ENCODE measurements around the gene RASA1.

Gene RASA1

DNA sequence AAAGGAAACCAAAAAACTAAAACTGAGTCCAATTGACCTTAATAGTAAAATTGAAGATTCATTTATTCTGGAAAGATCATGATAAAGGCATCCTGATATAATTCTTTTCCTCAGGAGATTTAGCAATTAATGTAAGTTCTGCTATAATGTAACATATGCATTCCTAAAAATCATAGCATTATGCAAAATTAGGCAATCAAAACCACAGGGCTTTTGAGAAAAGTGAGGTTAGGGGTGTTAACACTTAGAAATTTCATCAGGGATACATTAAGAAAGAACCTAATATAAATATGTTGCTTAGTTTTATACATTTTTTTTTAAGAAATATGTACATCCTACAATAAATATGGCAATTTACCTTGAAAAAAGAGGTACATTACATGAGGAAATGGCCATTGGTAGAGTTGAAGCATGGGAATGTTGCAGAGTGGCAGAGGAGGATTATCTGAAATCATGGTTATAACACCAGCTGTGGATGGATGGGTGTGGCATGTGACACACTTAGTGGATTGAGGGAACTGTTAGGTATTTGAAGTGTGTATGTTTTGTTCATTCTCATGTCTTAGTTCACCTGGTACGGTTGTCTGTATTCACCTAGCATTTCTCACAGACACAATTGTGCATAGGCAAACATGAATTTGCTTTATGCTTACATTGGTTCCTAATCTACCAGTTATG is 94.0 kb downstream of the RASA1 start:
- Histone ChIP-seq H3K9me3 (ENCODE audit: control insufficient read depth, low read length) (no peaks in the 10 kb centered on the region), H3K36me3 (ENCODE audit: control insufficient read depth, insufficient read depth, low read length, severe bottlenecking) (peaks cover 55% of the 10 kb centered on the region), H3K4me1 (ENCODE audit: control insufficient read depth, insufficient read depth, low read length) (peaks cover 42% of the 10 kb centered on the region), H3K27me3 (replicated peaks; ENCODE audit: control insufficient read depth, insufficient read depth, low read length) (no peaks in the 10 kb centered on the region), H3K9ac (ENCODE audit: low read length) (peak overlapping the region; percentile 42), H3K4me3 (ENCODE audit: low read length) (peak overlapping the region; percentile 25)
- DNase-seq (ENCODE audit: low read depth): peak; percentile 72

DNA sequence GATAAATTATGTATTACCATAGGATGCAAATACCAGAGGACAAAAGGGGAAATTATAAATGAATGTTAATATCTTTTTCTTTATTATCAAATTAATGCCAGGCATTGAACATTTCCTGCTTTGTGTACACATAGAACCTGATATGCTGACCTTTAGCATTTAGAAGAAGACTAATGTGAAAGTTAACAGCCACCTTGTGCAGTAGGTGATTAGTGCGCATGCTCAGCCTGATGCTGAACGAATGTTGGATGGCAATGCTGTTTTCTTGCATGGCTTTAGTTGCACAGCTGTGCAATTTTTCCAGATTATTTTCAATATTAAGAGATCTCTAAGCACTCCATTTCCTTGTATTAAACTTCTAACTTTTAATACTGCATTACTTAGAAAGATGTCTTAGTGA is 99.6 kb downstream of the RASA1 start:
- no peak overlapping the region for H3K4me3 ChIP-seq (ENCODE audit: low read length)
- H3K27me3 ChIP-seq (replicated peaks; ENCODE audit: control insufficient read depth, insufficient read depth, low read length): no peaks in the 10 kb centered on the region
- DNase-seq (ENCODE audit: low read depth): no peak
- H3K4me1 ChIP-seq (ENCODE audit: control insufficient read depth, insufficient read depth, low read length): peaks cover 17% of the 10 kb centered on the region
- peaks cover 90% of the 10 kb centered on the region for H3K36me3 ChIP-seq (ENCODE audit: control insufficient read depth, insufficient read depth, low read length, severe bottlenecking)
- no peaks in the 10 kb centered on the region for H3K9me3 ChIP-seq (ENCODE audit: control insufficient read depth, low read length)
- no peak overlapping the region for H3K9ac ChIP-seq (ENCODE audit: low read length)

DNA sequence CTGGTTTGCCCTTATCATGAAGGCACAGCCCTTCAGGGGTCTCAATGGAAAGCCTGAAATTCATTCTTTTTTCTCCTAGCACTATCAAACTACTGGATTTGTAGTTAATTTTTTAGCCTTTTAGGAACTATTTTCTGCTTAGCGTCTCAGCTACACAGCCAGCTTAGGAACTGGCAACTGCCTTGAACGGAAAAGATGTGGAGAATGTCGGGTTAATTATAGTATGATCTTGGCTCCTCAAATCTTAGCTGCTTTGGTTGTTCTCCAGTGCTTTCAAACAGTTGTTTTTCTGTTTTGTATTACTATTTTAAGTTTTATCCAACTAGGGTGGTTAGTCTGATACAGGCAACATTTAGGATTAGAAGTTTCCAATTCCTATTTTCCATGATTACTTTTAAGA is 100.9 kb downstream of the RASA1 start:
- Histone ChIP-seq H3K9ac (ENCODE audit: low read length) (no peak overlapping the region), H3K4me3 (ENCODE audit: low read length) (no peak overlapping the region), H3K27me3 (replicated peaks; ENCODE audit: control insufficient read depth, insufficient read depth, low read length) (no peaks in the 10 kb centered on the region), H3K9me3 (ENCODE audit: control insufficient read depth, low read length) (no peaks in the 10 kb centered on the region), H3K36me3 (ENCODE audit: control insufficient read depth, insufficient read depth, low read length, severe bottlenecking) (peaks cover 93% of the 10 kb centered on the region), H3K4me1 (ENCODE audit: control insufficient read depth, insufficient read depth, low read length) (peaks cover 4% of the 10 kb centered on the region)
- no peak for DNase-seq (ENCODE audit: low read depth)

DNA sequence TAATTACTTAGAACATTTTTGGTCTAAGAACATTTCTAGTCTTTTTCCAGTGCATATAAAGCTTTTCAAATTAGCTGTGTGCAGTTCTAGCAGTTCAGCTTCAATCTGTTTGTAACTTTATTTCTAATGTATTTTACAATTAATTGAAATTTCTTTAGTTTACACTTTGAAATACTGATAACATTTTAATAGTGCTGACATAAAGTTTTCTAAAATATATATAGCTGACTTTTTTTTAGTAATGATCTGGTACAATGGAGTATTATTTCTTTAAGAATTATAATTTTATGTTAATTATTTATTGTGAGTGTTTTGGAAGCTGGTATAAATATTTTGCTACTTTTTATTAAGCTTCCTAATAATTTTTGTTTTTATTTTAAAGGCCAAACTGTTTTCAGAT is 101.7 kb downstream of the RASA1 start:
- Histone ChIP-seq H3K4me1 (ENCODE audit: control insufficient read depth, insufficient read depth, low read length) (no peaks in the 10 kb centered on the region), H3K9me3 (ENCODE audit: control insufficient read depth, low read length) (no peaks in the 10 kb centered on the region), H3K9ac (ENCODE audit: low read length) (no peak overlapping the region), H3K27me3 (replicated peaks; ENCODE audit: control insufficient read depth, insufficient read depth, low read length) (no peaks in the 10 kb centered on the region), H3K36me3 (ENCODE audit: control insufficient read depth, insufficient read depth, low read length, severe bottlenecking) (peaks cover 90% of the 10 kb centered on the region), H3K4me3 (ENCODE audit: low read length) (no peak overlapping the region)
- no peak for DNase-seq (ENCODE audit: low read depth)

DNA sequence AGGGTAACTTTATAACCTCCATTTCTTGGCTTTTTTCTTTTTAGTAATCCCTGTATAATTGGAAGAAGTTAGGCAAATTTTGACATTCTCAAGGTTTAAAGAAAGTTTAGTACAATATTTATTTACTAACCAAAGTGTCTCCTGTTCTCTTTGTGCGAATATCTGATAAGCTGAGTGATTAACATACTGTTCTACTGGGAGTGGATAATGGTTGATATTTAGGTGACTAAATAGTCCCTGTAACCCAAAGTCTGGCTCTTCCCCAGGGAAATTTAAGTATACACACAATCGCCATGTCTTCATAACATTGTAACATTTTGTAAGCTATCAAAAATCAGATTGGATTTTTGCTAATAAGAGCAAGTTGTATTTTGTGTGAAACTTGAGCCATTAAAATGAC is 105.0 kb downstream of the RASA1 start:
- Histone ChIP-seq H3K4me1 (ENCODE audit: control insufficient read depth, insufficient read depth, low read length) (no peaks in the 10 kb centered on the region), H3K36me3 (ENCODE audit: control insufficient read depth, insufficient read depth, low read length, severe bottlenecking) (peaks cover 88% of the 10 kb centered on the region), H3K27me3 (replicated peaks; ENCODE audit: control insufficient read depth, insufficient read depth, low read length) (no peaks in the 10 kb centered on the region), H3K4me3 (ENCODE audit: low read length) (no peak overlapping the region), H3K9me3 (ENCODE audit: control insufficient read depth, low read length) (no peaks in the 10 kb centered on the region), H3K9ac (ENCODE audit: low read length) (no peak overlapping the region)
- DNase-seq (ENCODE audit: low read depth): no peak

DNA sequence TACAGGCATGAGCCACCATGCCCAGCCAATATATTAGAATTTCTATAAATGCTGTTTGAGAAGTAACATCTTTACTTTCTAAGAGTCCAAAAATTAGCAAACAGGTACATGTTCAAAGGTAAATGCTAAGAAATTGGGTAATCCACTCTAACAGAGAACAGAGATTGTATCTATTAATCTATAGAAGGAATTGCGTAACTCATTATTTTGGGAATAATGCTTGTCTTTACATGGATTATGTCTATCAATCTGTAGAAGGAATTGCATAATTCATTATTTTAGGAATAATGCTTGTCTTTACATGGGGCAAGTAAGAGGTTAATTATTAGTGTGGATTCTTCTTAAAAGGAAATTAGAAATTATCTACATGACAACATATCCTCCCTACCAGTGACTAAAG is 114.5 kb downstream of the RASA1 start:
- no peak for DNase-seq (ENCODE audit: low read depth)
- H3K4me3 ChIP-seq (ENCODE audit: low read length): no peak overlapping the region
- no peaks in the 10 kb centered on the region for H3K9me3 ChIP-seq (ENCODE audit: control insufficient read depth, low read length)
- H3K27me3 ChIP-seq (replicated peaks; ENCODE audit: control insufficient read depth, insufficient read depth, low read length): no peaks in the 10 kb centered on the region
- H3K36me3 ChIP-seq (ENCODE audit: control insufficient read depth, insufficient read depth, low read length, severe bottlenecking): peaks cover 95% of the 10 kb centered on the region
- peaks cover 23% of the 10 kb centered on the region for H3K4me1 ChIP-seq (ENCODE audit: control insufficient read depth, insufficient read depth, low read length)
- H3K9ac ChIP-seq (ENCODE audit: low read length): no peak overlapping the region

DNA sequence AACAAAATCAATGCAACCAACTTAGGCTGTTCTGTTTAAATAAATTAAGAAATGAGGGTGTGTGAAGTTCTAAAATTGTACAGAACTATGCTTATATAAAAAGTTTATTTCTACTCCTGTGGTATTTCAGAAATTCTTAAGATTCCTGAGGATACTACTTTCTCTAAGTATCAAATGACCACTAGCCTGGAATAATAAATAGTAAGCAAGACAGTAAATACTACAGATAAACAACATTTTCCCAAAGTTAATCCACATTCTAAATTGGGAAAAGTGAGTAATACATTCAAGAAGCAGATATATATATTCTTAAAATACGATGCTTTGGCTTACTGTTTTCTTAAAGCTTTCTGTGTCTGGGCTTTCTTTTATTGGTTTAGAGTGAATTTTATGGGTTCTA is 115.5 kb downstream of the RASA1 start:
- Histone ChIP-seq H3K27me3 (replicated peaks; ENCODE audit: control insufficient read depth, insufficient read depth, low read length) (no peaks in the 10 kb centered on the region), H3K36me3 (ENCODE audit: control insufficient read depth, insufficient read depth, low read length, severe bottlenecking) (peaks cover 95% of the 10 kb centered on the region), H3K9me3 (ENCODE audit: control insufficient read depth, low read length) (no peaks in the 10 kb centered on the region), H3K4me3 (ENCODE audit: low read length) (no peak overlapping the region), H3K9ac (ENCODE audit: low read length) (no peak overlapping the region), H3K4me1 (ENCODE audit: control insufficient read depth, insufficient read depth, low read length) (peaks cover 29% of the 10 kb centered on the region)
- DNase-seq (ENCODE audit: low read depth): peak; percentile 70

DNA sequence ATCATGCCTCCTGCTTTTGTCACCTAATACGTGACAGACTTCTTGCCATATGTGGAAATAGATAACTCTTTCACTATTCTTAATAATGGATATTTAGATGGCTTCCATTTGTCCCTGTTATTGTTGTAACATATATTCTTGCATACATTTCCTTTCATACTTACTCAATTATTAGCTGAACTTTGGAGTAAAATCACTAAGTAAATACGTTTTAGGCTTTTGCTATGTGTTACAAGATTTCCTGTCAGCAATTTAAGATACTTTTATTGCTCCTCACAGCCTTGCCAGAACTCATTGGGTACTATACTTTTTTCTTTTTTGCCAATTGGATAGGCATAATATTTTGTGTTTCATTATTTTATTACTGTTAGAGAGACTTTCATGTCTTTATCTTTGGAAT is 118.1 kb downstream of the RASA1 start:
- Histone ChIP-seq H3K9me3 (ENCODE audit: control insufficient read depth, low read length) (no peaks in the 10 kb centered on the region), H3K9ac (ENCODE audit: low read length) (no peak overlapping the region), H3K27me3 (replicated peaks; ENCODE audit: control insufficient read depth, insufficient read depth, low read length) (no peaks in the 10 kb centered on the region), H3K4me3 (ENCODE audit: low read length) (no peak overlapping the region), H3K4me1 (ENCODE audit: control insufficient read depth, insufficient read depth, low read length) (peaks cover 29% of the 10 kb centered on the region), H3K36me3 (ENCODE audit: control insufficient read depth, insufficient read depth, low read length, severe bottlenecking) (peaks cover 95% of the 10 kb centered on the region)
- DNase-seq (ENCODE audit: low read depth): no peak

DNA sequence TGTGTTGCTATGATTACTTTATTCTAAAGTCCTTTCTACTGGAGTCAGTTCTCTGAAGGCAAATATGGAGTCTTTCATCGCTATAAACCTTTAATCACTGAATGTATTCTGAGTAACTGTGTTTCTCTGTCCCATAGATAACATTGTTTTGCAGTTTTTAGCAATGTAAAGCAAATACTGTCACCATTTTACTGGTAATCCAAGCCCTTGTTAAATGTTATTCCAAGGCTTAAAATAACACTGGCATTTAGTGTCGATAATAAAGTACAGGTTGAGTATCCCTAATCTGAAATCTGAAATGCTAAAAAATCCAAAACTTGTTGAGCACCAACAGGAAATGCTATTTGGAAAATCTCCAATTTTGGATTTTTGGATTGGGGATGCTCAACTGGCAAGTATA is 120.4 kb downstream of the RASA1 start:
- no peak for DNase-seq (ENCODE audit: low read depth)
- Histone ChIP-seq H3K4me1 (ENCODE audit: control insufficient read depth, insufficient read depth, low read length) (peaks cover 41% of the 10 kb centered on the region), H3K4me3 (ENCODE audit: low read length) (no peak overlapping the region), H3K27me3 (replicated peaks; ENCODE audit: control insufficient read depth, insufficient read depth, low read length) (no peaks in the 10 kb centered on the region), H3K36me3 (ENCODE audit: control insufficient read depth, insufficient read depth, low read length, severe bottlenecking) (peaks cover 97% of the 10 kb centered on the region), H3K9ac (ENCODE audit: low read length) (no peak overlapping the region), H3K9me3 (ENCODE audit: control insufficient read depth, low read length) (no peaks in the 10 kb centered on the region)

DNA sequence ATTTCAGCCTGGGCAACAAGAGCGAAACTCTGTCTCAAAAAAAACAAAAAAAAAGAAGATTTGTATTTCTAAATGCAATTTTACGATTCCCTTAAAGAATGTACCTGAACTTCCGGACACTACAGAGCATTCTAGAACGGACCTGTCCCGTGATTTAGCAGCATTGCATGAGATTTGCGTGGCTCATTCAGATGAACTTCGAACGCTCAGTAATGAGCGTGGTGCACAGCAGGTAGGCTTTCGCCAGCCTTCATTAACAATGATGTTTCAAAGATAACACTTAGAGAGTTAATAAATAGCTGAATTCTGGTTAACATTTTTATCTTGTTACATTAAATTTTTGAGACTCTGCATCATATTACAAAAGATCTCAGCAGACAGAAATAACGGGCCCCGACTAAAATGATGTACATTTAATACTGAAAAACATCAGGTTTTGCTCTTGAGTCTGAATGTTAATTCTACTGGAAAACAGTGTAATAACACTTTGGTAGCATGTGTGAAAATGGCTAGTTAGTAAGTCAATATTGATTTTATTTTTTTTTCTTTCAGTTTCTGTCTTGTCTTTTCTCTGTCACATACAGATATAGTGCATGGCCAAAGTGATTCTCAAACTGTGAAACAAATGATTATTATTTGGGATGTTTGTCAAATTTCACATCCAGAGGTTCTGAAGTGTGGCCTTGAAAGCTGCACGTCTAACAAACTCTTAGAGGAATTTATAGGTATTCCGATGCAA is 121.8 kb downstream of the RASA1 start:
- H3K4me3 ChIP-seq (ENCODE audit: low read length): no peak overlapping the region
- H3K4me1 ChIP-seq (ENCODE audit: control insufficient read depth, insufficient read depth, low read length): peaks cover 51% of the 10 kb centered on the region
- H3K9ac ChIP-seq (ENCODE audit: low read length): no peak overlapping the region
- no peak for DNase-seq (ENCODE audit: low read depth)
- H3K9me3 ChIP-seq (ENCODE audit: control insufficient read depth, low read length): no peaks in the 10 kb centered on the region
- H3K36me3 ChIP-seq (ENCODE audit: control insufficient read depth, insufficient read depth, low read length, severe bottlenecking): peaks cover 89% of the 10 kb centered on the region
- no peaks in the 10 kb centered on the region for H3K27me3 ChIP-seq (replicated peaks; ENCODE audit: control insufficient read depth, insufficient read depth, low read length)

DNA sequence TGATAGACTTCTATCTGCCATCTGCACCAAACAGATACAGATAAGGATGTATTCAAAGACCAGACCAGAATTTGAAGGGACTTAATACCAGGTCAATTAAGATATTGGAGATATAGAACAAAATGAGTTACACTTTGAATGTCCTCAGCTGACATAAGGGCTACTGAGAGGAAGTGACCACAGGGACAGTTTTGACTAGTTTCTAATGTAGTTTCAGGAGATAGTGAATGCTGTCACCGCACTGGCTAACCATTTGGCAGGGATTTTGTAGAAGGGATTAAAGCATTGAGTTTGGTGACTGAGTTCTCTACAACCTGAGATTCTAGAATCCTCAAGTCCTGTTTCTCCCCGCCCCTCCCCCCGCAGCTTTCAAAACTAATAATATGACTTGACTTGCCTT is 122.4 kb downstream of the RASA1 start:
- Histone ChIP-seq H3K4me1 (ENCODE audit: control insufficient read depth, insufficient read depth, low read length) (peaks cover 57% of the 10 kb centered on the region), H3K36me3 (ENCODE audit: control insufficient read depth, insufficient read depth, low read length, severe bottlenecking) (peaks cover 89% of the 10 kb centered on the region), H3K9me3 (ENCODE audit: control insufficient read depth, low read length) (no peaks in the 10 kb centered on the region), H3K27me3 (replicated peaks; ENCODE audit: control insufficient read depth, insufficient read depth, low read length) (no peaks in the 10 kb centered on the region), H3K9ac (ENCODE audit: low read length) (no peak overlapping the region), H3K4me3 (ENCODE audit: low read length) (no peak overlapping the region)
- no peak for DNase-seq (ENCODE audit: low read depth)
